Superior temporal gyrus (tissue), 1 donor: ENCODE results near the gene TNFSF12.

ENCODE experiments used
- DNase-seq: peaks from one replicate; pipeline ENCODE4 v3.0.0-alpha.2; 2016; ENCODE audit errors: extremely low spot score

The TNFSF12 gene

GRCh38 chr17:7570351-7570750, 21.5 kb downstream of the TNFSF12 start:
- DNase-seq: no peak

- no peak for DNase-seq
Observed at GRCh38 chr17:7572338-7572587, 23.4 kb downstream of the TNFSF12 start.

- peak; percentile 100 for DNase-seq
Observed at GRCh38 chr17:7572588-7573323, 23.9 kb downstream of the TNFSF12 start.

GRCh38 chr17:7573324-7574080, 24.6 kb downstream of the TNFSF12 start:
- peak; percentile 81 for DNase-seq

- DNase-seq: no peak
Observed at GRCh38 chr17:7574176-7574953, 25.5 kb downstream of the TNFSF12 start.

GRCh38 chr17:7575481-7575883, 26.6 kb downstream of the TNFSF12 start:
- no peak for DNase-seq

- DNase-seq: no peak
Observed at GRCh38 chr17:7575959-7576358, 27.1 kb downstream of the TNFSF12 start.

- DNase-seq: no peak
Observed at GRCh38 chr17:7576432-7576937, 27.6 kb downstream of the TNFSF12 start.

- no peak for DNase-seq
Observed at GRCh38 chr17:7577327-7578199, 28.7 kb downstream of the TNFSF12 start.

GRCh38 chr17:7579001-7579833, 30.4 kb downstream of the TNFSF12 start, which contains the start of gene CD68:
TSS of gene CD68 (plus strand) at chr17:7579638. CDS start at chr17:7579678, 40 bp downstream.
- DNase-seq: peak; percentile 37

- DNase-seq: no peak
Observed at GRCh38 chr17:7579834-7580603, 31.2 kb downstream of the TNFSF12 start.

GRCh38 chr17:7580604-7581575, 32.0 kb downstream of the TNFSF12 start:
- DNase-seq: no peak

GRCh38 chr17:7582396-7583252, 33.8 kb downstream of the TNFSF12 start:
- no peak for DNase-seq

GRCh38 chr17:7583253-7584109, 34.6 kb downstream of the TNFSF12 start, which contains the start of gene MPDU1:
TSS of gene MPDU1 (plus strand) at chr17:7583852. CDS start at chr17:7583863, 11 bp downstream.
- peak; percentile 99 for DNase-seq

- no peak for DNase-seq
Observed at GRCh38 chr17:7586673-7587419, 38.0 kb downstream of the TNFSF12 start.
